Muscle of leg (tissue), 11 donors: ENCODE data around the gene HSCB. TPM values are rescaled to one million over a fixed set of nuclear protein-coding genes. Genes with fewer than 3 reads are reported as not detected.
"Not testable (repeated sequence)": the region's sequence is repeated elsewhere in the genome, so short reads cannot be mapped to it uniquely, and the experiment has no call there.

Source experiments
- DNase-seq: peaks from one replicate; pipeline ENCODE4 v3.0.0; 2013
- H3K27ac ChIP-seq: one replicate; pipeline ENCODE4 v1.5.1; 2013; ENCODE audit warnings: mild to moderate bottlenecking, low read length, control low read depth
- H3K27me3 ChIP-seq: one replicate; pipeline ENCODE4 v1.6.1; 2013; ENCODE audit warnings: low read length; ENCODE audit not compliant: control insufficient read depth, insufficient read depth
- H3K36me3 ChIP-seq: one replicate; pipeline ENCODE4 v1.6.1; 2013; ENCODE audit warnings: low read length; ENCODE audit not compliant: control insufficient read depth, insufficient read depth
- H3K4me1 ChIP-seq: one replicate; pipeline ENCODE4 v1.6.1; 2013; ENCODE audit warnings: low read length; ENCODE audit not compliant: control insufficient read depth, insufficient read depth
- H3K4me3 ChIP-seq: one replicate; pipeline ENCODE4 v1.5.1; 2013; ENCODE audit warnings: low read length, control low read depth
- H3K9me3 ChIP-seq: replicated peaks from 2 replicates; pipeline ENCODE4 v1.6.1; 2013; ENCODE audit warnings: low read depth, low read length; ENCODE audit not compliant: control insufficient read depth
- WGBS: methylation state at CpG from one replicate; pipeline ENCODE4 v1.1.5; 2013; ENCODE audit warnings: missing lambda C conversion rate; ENCODE audit not compliant: insufficient coverage; 5-methylcytosine and 5-hydroxymethylcytosine counted together
- polyA plus RNA-seq, 8 donors: library from polyadenylated mRNA; unstranded; fragments of 120-200 nt; gene quantifications; one replicate each; pipeline versions ENCODE4 v1.2.1 to v1.2.3, GENCODE V29; 2013; ENCODE audit warnings: inconsistent platforms in 1 of 8, low replicate concordance in 1 of 8; ENCODE audit not compliant: insufficient read length in 8 of 8, insufficient read depth in 1 of 8
- total RNA-seq: library from RNA; stranded (reverse); fragments of 120-200 nt; gene quantifications from one replicate; pipeline ENCODE4 v1.2.4, GENCODE V29; 2013

HSCB gene
- total and polyA plus RNA-seq, 9 donors, result 17.9 to 24.0 (median 20.4) TPM

DNA sequence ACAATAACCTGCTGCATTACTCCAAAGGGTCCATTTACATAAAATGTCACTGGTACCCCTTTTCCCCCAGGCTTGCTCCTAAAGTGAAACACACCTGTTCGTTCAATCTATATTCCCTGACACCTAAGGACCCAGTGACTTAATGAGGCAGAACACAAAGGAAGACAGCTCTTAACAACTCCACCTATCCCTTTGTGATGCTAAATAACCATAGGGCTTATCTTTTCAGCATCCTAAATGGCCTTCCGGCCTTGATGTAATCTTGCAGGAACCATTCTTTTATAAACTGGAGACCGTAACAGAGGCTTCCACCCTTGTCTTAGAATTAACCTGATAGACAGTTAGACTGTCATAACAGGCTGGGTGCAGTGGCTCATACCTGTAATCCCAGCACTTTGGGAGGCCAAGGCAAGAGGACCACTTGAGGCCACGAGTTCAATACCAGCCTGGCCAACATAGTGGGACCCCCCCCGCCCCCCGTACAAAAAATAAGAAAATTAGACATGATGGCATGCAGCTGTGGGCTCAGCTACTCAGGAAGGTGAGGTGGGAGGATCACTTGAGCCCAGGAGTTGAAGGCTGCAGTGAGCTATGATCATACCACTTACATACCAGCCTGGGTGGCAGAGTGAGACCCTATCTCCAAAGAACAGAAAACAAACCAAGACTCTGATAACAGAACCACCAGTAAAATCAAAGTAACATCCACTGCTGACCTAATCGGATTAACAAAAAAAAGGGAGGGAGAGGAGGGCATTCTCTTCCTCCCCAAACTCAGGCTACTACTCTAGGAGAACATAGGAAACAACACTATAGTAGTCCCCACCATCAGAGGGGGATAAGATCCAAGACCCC lies 5.3 kb upstream of the HSCB start:
- H3K4me3 ChIP-seq, result no peak overlapping the region
- DNase-seq, result no peak
- no peaks in the 10 kb centered on the region for H3K27me3 ChIP-seq
- peaks cover 5% of the 10 kb centered on the region for H3K36me3 ChIP-seq
- H3K4me1 ChIP-seq, result peaks cover 3% of the 10 kb centered on the region
- no peak overlapping the region for H3K27ac ChIP-seq
- no peaks in the 10 kb centered on the region for H3K9me3 ChIP-seq
- 97% methylated on average over 4 of the region's 7 CpGs for WGBS

- DNase-seq, result no peak
- no peaks in the 10 kb centered on the region for H3K27me3 ChIP-seq
- WGBS, result 80% methylated on average over 2 of the region's 3 CpGs
- H3K4me1 ChIP-seq, result peaks cover 4% of the 10 kb centered on the region
- no peaks in the 10 kb centered on the region for H3K9me3 ChIP-seq
- H3K4me3 ChIP-seq, result no peak overlapping the region
- no peak overlapping the region for H3K27ac ChIP-seq
- H3K36me3 ChIP-seq, result peaks cover 5% of the 10 kb centered on the region
These were observed 4.1 kb upstream of the HSCB start for GRCh38 chr22:28737701-28738100.

GRCh38 chr22:28738876-28739275 lies 3.0 kb upstream of the HSCB start:
- WGBS, result 90% methylated on average over 7 of the region's 8 CpGs
- peaks cover 11% of the 10 kb centered on the region for H3K4me1 ChIP-seq
- not testable (repeated sequence) for H3K27me3 ChIP-seq, H3K4me3 ChIP-seq, H3K27ac ChIP-seq, DNase-seq, H3K9me3 ChIP-seq, H3K36me3 ChIP-seq

GRCh38 chr22:28741200-28741784 lies 547 bp upstream of the HSCB start:
- H3K4me1 ChIP-seq, result peaks cover 11% of the 10 kb centered on the region

GRCh38 chr22:28742562-28742962 lies 723 bp downstream of the HSCB start:
- H3K27me3 ChIP-seq, result no peaks in the 10 kb centered on the region
- peak overlapping the region; percentile 92 for H3K4me3 ChIP-seq
- no peak for DNase-seq
- H3K4me1 ChIP-seq, result peaks cover 11% of the 10 kb centered on the region
- no peaks in the 10 kb centered on the region for H3K9me3 ChIP-seq
- H3K27ac ChIP-seq, result peak overlapping the region; percentile 99
- WGBS, result under 1% methylated on average over 10 of the region's 10 CpGs
- H3K36me3 ChIP-seq, result peaks cover 38% of the 10 kb centered on the region

More at GRCh38 chr22:28741200-28741784, 547 bp upstream of the HSCB start:
- Histone ChIP-seq H3K27ac (peak overlapping the region; percentile 76), H3K4me3 (peak overlapping the region; percentile 92), H3K27me3 (no peaks in the 10 kb centered on the region), H3K9me3 (no peaks in the 10 kb centered on the region), H3K36me3 (peaks cover 25% of the 10 kb centered on the region)
- no peak for DNase-seq
- 6% methylated on average over 10 of the region's 18 CpGs for WGBS

DNA sequence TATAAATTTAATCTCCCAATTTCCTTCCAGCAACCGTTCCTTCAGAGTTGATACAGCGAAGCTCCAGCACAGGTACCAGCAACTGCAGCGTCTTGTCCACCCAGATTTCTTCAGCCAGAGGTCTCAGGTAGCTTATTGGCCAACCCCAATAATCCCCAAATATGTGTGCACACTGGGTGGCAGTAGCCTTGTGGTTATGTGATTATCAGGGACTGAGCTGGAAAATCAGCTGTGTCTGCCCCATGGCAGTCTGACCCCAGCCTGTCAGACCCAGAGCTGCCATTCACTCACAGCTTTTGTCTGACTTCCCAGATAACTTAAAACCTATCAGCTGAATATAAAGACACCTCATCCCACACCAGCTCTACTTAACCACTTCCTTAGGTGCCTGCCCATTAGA lies 2.0 kb downstream of the HSCB start:
- Histone ChIP-seq H3K9me3 (no peaks in the 10 kb centered on the region), H3K27me3 (no peaks in the 10 kb centered on the region), H3K27ac (no peak overlapping the region), H3K4me3 (no peak overlapping the region), H3K36me3 (peaks cover 49% of the 10 kb centered on the region), H3K4me1 (peaks cover 11% of the 10 kb centered on the region)
- DNase-seq, result no peak
- no CpG with 5 or more reads among the region's 3 CpGs for WGBS

DNA sequence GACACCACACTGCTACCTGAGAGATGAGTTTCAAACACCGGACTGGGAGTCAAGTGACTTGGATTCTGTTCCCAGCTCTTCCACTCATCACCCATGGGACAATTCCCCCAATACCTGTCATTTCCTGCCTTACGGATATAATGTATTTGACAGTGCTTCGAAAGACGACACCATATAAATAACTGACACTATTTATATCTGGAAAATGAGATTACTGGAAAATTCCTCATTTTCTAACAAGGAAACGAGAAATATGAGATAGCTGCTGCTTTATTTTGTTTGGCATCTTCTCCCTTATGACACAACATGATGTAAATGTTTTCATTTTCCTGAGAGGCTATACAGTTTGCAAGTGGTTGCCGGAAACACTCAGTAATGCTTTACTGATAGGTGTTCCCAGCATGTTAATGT lies 8.6 kb downstream of the HSCB start:
- Histone ChIP-seq H3K27me3 (no peaks in the 10 kb centered on the region), H3K4me1 (no peaks in the 10 kb centered on the region), H3K27ac (peak overlapping the region; percentile 84), H3K36me3 (peaks cover 47% of the 10 kb centered on the region), H3K9me3 (no peaks in the 10 kb centered on the region), H3K4me3 (no peak overlapping the region)
- WGBS, result no CpG with 5 or more reads among the region's 6 CpGs
- peak; percentile 90 for DNase-seq

- WGBS, result 100% methylated on average over 2 of the region's 3 CpGs
- not testable (repeated sequence) for DNase-seq, H3K27ac ChIP-seq, H3K4me3 ChIP-seq, H3K4me1 ChIP-seq, H3K9me3 ChIP-seq, H3K27me3 ChIP-seq
- H3K36me3 ChIP-seq, result peaks cover 16% of the 10 kb centered on the region
These were observed 12.7 kb downstream of the HSCB start for GRCh38 chr22:28754512-28754911.

DNA sequence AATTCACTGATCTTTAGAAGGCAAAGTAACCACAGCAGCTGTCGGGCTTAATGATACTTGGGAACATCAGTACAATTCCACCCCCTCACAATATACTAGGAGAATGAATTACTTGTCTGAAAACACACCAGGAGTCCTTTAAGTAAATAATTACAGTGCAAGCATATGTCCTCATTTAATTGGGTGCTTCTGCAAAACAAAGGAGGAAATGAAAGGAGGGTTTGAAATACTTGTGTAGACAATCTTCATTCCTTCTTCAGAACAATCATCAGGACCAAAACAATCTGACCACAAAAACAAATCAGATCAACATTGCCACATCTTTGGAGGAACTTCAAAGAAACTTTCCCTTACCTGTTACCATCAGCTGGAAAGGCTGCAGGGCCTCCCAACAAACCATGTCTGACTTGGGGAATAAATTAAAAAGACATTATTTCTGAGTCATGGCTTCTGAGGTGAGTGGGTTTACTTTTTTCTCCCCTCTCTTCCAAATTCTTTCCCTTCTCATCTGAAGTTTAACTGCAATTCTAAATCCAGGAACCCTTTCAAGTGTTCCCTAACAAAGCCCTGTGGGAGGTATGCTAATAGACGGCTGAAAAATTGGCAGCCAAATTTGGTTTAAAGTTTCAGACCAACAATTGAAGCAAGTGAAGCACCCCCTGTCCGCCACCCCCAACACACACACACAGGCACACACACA lies 18.2 kb downstream of the HSCB start:
- Histone ChIP-seq H3K27me3 (no peaks in the 10 kb centered on the region), H3K36me3 (peaks cover 4% of the 10 kb centered on the region), H3K4me1 (no peaks in the 10 kb centered on the region), H3K9me3 (no peaks in the 10 kb centered on the region), H3K27ac (no peak overlapping the region), H3K4me3 (no peak overlapping the region)
- no CpG with 5 or more reads among the region's 3 CpGs for WGBS
- DNase-seq, result no peak

DNA sequence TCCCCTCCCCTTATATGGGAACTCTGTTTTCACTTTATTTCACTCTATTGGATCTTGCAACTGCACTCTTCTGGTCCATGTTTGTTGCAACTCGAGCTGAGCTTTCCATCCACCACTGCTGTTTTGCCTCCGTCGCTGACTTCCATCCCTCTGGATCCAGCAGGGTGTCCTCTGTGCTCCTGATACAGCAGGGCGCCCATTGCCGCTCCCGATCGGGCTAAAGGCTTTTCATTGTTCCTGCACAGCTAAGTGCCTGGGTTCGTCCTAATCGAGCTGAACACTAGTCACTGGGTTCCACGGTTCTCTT lies 19.6 kb downstream of the HSCB start:
- no peak for DNase-seq
- Histone ChIP-seq H3K9me3 (no peaks in the 10 kb centered on the region), H3K4me1 (no peaks in the 10 kb centered on the region), H3K4me3 (no peak overlapping the region), H3K27ac (no peak overlapping the region), H3K36me3 (peaks cover 4% of the 10 kb centered on the region), H3K27me3 (no peaks in the 10 kb centered on the region)
- WGBS, result 86% methylated on average over 7 of the region's 10 CpGs
